Esophagus squamous epithelium (tissue), 5 donors: ENCODE results near the gene ASIC1. TPM values are rescaled to one million over a fixed set of nuclear protein-coding genes. Genes with fewer than 3 reads are reported as not detected.
A peak's percentile ranks its signal among the peaks of the same experiment; 100 is the strongest.
"Not testable (repeated sequence)": the region's sequence is repeated elsewhere in the genome, so short reads cannot be mapped to it uniquely, and the experiment has no call there.

Experiments
- DNase-seq: peaks from one replicate; lab custom pipeline; 2025; lab: John Stamatoyannopoulos, UW
- H3K27ac ChIP-seq, 4 donors: fragments of 200-600 bp; sonication (generic); one replicate each; pipeline ENCODE4 v1.5.1; 2016 to 2019; ENCODE audit warnings: mild to moderate bottlenecking in 1 of 4
- H3K27me3 ChIP-seq, 4 donors: fragments of 200-600 bp; sonication (generic); 1 replicate in 3 of 4; 2 replicates in 1 of 4; pipeline versions ENCODE4 v1.5.1 to v1.6.0; 2017 to 2021; ENCODE audit warnings: antibody characterized with exemption in 1 of 4
- H3K36me3 ChIP-seq, 3 donors: fragments of 200-600 bp; sonication (generic); one replicate each; pipeline ENCODE4 v1.5.1; 2016 to 2019
- H3K4me1 ChIP-seq, 3 donors: fragments of 200-600 bp; sonication (generic); one replicate each; pipeline ENCODE4 v1.5.1; 2017 to 2019
- H3K4me3 ChIP-seq, 4 donors: fragments of 200-600 bp; sonication (generic); 1 replicate in 3 of 4; 2 replicates in 1 of 4; pipeline ENCODE4 v1.5.1; 2016 to 2019; ENCODE audit warnings: mild to moderate bottlenecking in 2 of 4, moderate library complexity in 1 of 4
- H3K9me3 ChIP-seq, 3 donors: fragments of 200-600 bp; sonication (generic); one replicate each; pipeline ENCODE4 v1.5.1; 2016 to 2019
- POLR2A ChIP-seq, 4 donors: fragments of 450-650 bp; IDR thresholded peaks; one replicate each; pipeline ENCODE4 v1.6.1; 2017; ENCODE audit warnings: antibody characterized with exemption in 4 of 4, mild to moderate bottlenecking in 4 of 4, moderate library complexity in 3 of 4
- WGBS, 2 donors: methylation state at CpG; one replicate each; pipeline ENCODE4 v1.1.5; 2018; 5-methylcytosine and 5-hydroxymethylcytosine counted together
- intact Hi-C: fragments of 100-400 bp; cut with DNase I; formaldehyde crosslinking; loops from one replicate; pipeline ENCODE4 v1.15.0; 2022
- total RNA-seq, 4 donors: library from RNA; depleted of rRNA; stranded (reverse); fragments of >200 nt; gene quantifications; one replicate each; pipeline ENCODE4 v1.1.0, GENCODE V29; 2016
- TF ChIP-seq, protein P1 (sequence below), 6 experiments: fragments of 450-650 bp in 4 of 6; fragments of 200-600 bp in 2 of 6; sonication (generic) in 2 of 6; IDR thresholded peaks; one replicate each; pipeline ENCODE4 v1.5.1; 2016 to 2019; ENCODE audit warnings: antibody characterized with exemption in 6 of 6, mild to moderate bottlenecking in 4 of 6, moderate library complexity in 4 of 6
- donor health status: DM: yes; HTN: yes; CAD: no.

ASIC1 gene
- total RNA-seq, 4 donors from 2014 or later, result 1.5 to 5.7 (median 2.6) TPM

DNA sequence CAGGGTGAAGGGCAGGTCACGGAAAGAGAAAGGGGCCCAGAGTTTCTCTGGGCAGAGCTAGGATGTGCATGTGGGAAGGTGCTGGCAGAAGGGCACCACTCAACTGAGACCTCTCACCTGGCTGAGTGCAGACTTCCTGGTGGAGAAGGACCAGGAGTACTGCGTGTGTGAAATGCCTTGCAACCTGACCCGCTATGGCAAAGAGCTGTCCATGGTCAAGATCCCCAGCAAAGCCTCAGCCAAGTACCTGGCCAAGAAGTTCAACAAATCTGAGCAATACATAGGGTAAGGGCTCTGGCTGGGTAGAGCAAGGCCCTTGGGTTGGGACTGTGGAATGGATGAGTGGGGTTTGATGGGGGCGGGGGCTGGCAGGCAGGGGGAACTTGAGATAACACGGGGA is 22.4 kb downstream of the ASIC1 start:
- no peak for DNase-seq
- WGBS, 2 donors, result 57 to 86% methylated on average over 1 to 4 of the region's 5 CpGs
- Histone ChIP-seq H3K4me1 (peaks cover 0 to 22% (median 8%) of the 10 kb centered on the region in 3 donors), H3K9me3 (no peaks in the 10 kb centered on the region), H3K36me3 (no peaks in the 10 kb centered on the region), H3K27ac (no peak overlapping the region), H3K4me3 (no peak overlapping the region), H3K27me3 (peaks cover 0 to 6% (median 0%) of the 10 kb centered on the region in 4 donors)
- TF ChIP-seq, protein P1, sequence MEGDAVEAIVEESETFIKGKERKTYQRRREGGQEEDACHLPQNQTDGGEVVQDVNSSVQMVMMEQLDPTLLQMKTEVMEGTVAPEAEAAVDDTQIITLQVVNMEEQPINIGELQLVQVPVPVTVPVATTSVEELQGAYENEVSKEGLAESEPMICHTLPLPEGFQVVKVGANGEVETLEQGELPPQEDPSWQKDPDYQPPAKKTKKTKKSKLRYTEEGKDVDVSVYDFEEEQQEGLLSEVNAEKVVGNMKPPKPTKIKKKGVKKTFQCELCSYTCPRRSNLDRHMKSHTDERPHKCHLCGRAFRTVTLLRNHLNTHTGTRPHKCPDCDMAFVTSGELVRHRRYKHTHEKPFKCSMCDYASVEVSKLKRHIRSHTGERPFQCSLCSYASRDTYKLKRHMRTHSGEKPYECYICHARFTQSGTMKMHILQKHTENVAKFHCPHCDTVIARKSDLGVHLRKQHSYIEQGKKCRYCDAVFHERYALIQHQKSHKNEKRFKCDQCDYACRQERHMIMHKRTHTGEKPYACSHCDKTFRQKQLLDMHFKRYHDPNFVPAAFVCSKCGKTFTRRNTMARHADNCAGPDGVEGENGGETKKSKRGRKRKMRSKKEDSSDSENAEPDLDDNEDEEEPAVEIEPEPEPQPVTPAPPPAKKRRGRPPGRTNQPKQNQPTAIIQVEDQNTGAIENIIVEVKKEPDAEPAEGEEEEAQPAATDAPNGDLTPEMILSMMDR (IDR thresholded peaks at IDR 0.05), result no peak
- TF ChIP-seq POLR2A (IDR thresholded peaks at IDR 0.05), result no peak
- intact Hi-C loops, result loop anchor here (10.0 kb wide), 1 partner anchor 95 kb away; no protein-coding TSS in a partner anchor

DNA sequence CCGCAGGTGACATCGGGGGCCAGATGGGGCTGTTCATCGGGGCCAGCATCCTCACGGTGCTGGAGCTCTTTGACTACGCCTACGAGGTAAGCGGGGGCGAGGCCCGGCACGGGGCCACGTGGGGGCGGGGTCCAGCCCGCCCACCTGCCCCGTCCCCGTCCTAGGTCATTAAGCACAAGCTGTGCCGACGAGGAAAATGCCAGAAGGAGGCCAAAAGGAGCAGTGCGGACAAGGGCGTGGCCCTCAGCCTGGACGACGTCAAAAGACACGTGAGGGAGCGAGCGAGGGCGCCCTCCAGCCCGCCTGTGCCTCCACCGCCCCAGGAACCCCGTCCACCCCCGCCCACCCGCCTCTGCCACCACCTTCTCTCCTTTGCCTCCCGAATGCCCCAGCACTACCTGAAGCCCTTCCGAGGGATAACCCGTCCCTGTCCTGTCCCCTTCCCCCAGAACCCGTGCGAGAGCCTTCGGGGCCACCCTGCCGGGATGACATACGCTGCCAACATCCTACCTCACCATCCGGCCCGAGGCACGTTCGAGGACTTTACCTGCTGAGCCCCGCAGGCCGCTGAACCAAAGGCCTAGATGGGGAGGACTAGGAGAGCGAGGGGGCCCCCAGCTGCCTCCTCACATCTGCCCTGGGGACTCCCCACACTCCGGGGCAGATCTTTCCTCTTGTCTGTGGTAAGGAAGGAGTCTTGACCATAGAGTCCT is 23.9 kb downstream of the ASIC1 start:
- H3K4me3 ChIP-seq, result no peak overlapping the region
- peaks cover 10 to 23% (median 10%) of the 10 kb centered on the region in 3 donors for H3K4me1 ChIP-seq
- no peak for TF ChIP-seq POLR2A (IDR thresholded peaks at IDR 0.05)
- TF ChIP-seq, protein P1 (IDR thresholded peaks at IDR 0.05), result no peak
- WGBS, 2 donors, result 55 to 58% methylated on average over 11 to 15 of the region's 46 CpGs
- no peak overlapping the region for H3K27ac ChIP-seq
- intact Hi-C loops, result loop anchor here (10.0 kb wide), 1 partner anchor 94 kb away; no protein-coding TSS in a partner anchor
- peaks cover 0 to 6% (median 0%) of the 10 kb centered on the region in 4 donors for H3K27me3 ChIP-seq
- DNase-seq, result no peak
- no peaks in the 10 kb centered on the region for H3K9me3 ChIP-seq
- H3K36me3 ChIP-seq, result no peaks in the 10 kb centered on the region

DNA sequence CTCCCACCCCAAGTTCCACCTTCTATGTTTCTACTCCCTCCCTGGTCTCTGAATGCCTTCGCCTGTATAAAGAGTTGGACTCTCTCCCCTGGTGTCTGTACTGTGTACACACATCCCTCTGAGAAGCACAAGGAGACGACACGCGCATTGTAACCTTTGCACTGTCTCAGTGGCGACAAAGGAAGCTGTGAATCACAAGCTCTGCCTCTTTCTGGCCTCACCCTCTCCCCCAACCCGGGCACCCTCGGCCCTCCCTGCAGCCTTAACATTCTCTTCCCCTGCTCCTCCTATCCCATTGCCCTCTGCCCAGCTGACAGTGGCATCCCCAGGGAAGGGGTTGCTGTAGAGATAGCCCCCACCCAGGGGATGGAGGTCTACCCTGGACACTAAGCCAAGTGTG is 25.2 kb downstream of the ASIC1 start:
- no peak for DNase-seq
- Histone ChIP-seq H3K36me3 (peaks cover 0 to 12% (median 0%) of the 10 kb centered on the region in 3 donors), H3K27ac (no peak overlapping the region), H3K4me3 (no peak overlapping the region), H3K4me1 (peaks cover 10 to 37% (median 10%) of the 10 kb centered on the region in 3 donors), H3K27me3 (peaks cover 0 to 6% (median 0%) of the 10 kb centered on the region in 4 donors), H3K9me3 (no peaks in the 10 kb centered on the region)
- intact Hi-C loops, result loop anchor here (10.0 kb wide), 1 partner anchor 92 kb away; no protein-coding TSS in a partner anchor
- 71 to 85% methylated on average over 3 to 6 of the region's 7 CpGs for WGBS, 2 donors
- TF ChIP-seq, protein P1 (IDR thresholded peaks at IDR 0.05), result no peak
- no peak for TF ChIP-seq POLR2A (IDR thresholded peaks at IDR 0.05)

DNA sequence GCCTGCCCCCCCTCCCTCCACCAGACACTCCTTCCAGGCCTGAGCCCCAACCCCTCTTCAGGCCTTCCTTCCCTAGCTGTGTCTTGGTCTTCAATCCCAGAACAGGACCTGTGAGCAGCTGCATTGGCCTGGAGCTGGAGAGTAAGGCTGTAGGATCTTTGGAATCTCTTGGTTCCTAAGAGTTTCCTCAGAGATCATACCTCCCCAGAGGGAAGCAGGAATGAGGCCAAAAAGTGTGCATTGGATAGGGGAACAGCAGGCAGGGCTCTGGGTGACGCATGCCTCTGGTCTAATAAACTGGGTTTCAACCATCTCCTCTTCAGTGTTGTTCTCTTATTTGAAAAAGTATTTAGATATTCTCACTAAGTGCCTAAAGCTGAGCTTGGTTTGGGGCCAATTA is 25.9 kb downstream of the ASIC1 start:
- intact Hi-C loops, result loop anchor here (10.0 kb wide), 1 partner anchor 92 kb away; no protein-coding TSS in a partner anchor
- Histone ChIP-seq H3K27ac (no peak overlapping the region), H3K9me3 (no peaks in the 10 kb centered on the region), H3K36me3 (peaks cover 0 to 19% (median 0%) of the 10 kb centered on the region in 3 donors), H3K4me3 (no peak overlapping the region), H3K4me1 (peaks cover 10 to 44% (median 10%) of the 10 kb centered on the region in 3 donors), H3K27me3 (peaks cover 0 to 2% (median 0%) of the 10 kb centered on the region in 4 donors)
- no peak for DNase-seq
- TF ChIP-seq POLR2A (IDR thresholded peaks at IDR 0.05), result no peak
- TF ChIP-seq, protein P1 (IDR thresholded peaks at IDR 0.05), result no peak
- 83 to 100% methylated on average over 1 of the region's 1 CpG for WGBS, 2 donors

DNA sequence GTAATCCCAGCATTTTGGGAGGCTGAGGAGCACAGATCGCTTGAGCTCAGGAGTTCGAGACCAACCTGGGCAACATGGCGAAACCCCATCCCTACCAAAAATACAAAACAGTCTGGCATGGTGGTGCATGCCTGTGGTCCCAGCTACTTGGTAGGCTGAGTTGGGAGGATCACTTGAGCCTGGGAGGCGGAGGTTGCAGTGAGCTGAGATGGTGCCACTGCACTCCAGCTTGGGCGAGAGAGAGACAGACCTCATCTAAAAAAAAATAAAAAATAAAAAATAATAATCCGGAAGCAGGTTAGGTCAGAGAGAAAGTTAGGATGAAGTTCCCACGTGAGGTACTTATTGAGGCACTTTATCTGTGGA is 27.0 kb downstream of the ASIC1 start:
- peak overlapping the region; percentile 78 to 97 (median 86) for H3K4me3 ChIP-seq
- DNase-seq, H3K9me3 ChIP-seq, H3K27me3 ChIP-seq: not testable (repeated sequence)
- H3K4me1 ChIP-seq, result peaks cover 10 to 55% (median 10%) of the 10 kb centered on the region in 3 donors
- 34 to 41% methylated on average over 7 of the region's 7 CpGs for WGBS, 2 donors
- peak overlapping the region; percentile 94 to 99 (median 94) for H3K27ac ChIP-seq
- intact Hi-C loops, result loop anchor here (10.0 kb wide), 1 partner anchor 90 kb away; no protein-coding TSS in a partner anchor
- H3K36me3 ChIP-seq, result peaks cover 0 to 30% (median 0%) of the 10 kb centered on the region in 3 donors
